Choroid plexus epithelial cell (primary cell): ENCODE data around the gene CBFB.

Experiments
- DNase-seq: peaks from one replicate; pipeline ENCODE4 v3.0.0-alpha.2; 2010; ENCODE audit warnings: low read depth
- H3K4me3 ChIP-seq: 2 replicates; pipeline ENCODE4 v1.5.1; 2011; ENCODE audit warnings: low read depth, mild to moderate bottlenecking, control low read depth, low read length, moderate library complexity
- TF ChIP-seq, protein P1 (sequence below): conservative IDR thresholded peaks from 2 replicates; pipeline ENCODE4 v1.5.1; 2011; ENCODE audit warnings: low read depth, mild to moderate bottlenecking, control low read depth, inconsistent platforms, low read length, moderate library complexity

Gene CBFB

GRCh38 chr16:67029254-67030096 lies 526 bp downstream of the CBFB start:
- TF ChIP-seq, protein P1, sequence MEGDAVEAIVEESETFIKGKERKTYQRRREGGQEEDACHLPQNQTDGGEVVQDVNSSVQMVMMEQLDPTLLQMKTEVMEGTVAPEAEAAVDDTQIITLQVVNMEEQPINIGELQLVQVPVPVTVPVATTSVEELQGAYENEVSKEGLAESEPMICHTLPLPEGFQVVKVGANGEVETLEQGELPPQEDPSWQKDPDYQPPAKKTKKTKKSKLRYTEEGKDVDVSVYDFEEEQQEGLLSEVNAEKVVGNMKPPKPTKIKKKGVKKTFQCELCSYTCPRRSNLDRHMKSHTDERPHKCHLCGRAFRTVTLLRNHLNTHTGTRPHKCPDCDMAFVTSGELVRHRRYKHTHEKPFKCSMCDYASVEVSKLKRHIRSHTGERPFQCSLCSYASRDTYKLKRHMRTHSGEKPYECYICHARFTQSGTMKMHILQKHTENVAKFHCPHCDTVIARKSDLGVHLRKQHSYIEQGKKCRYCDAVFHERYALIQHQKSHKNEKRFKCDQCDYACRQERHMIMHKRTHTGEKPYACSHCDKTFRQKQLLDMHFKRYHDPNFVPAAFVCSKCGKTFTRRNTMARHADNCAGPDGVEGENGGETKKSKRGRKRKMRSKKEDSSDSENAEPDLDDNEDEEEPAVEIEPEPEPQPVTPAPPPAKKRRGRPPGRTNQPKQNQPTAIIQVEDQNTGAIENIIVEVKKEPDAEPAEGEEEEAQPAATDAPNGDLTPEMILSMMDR, result no peak
- DNase-seq, result peak; percentile 62
- peak overlapping the region; percentile 80 for H3K4me3 ChIP-seq

GRCh38 chr16:67030221-67030962 lies 1.4 kb downstream of the CBFB start:
- peak overlapping the region; percentile 80 for H3K4me3 ChIP-seq
- TF ChIP-seq, protein P1, result no peak
- no peak for DNase-seq

GRCh38 chr16:67034487-67034886 lies 5.5 kb downstream of the CBFB start:
- H3K4me3 ChIP-seq, result no peak overlapping the region
- TF ChIP-seq, protein P1, result no peak
- peak; percentile 60 for DNase-seq

GRCh38 chr16:67035364-67035763 lies 6.4 kb downstream of the CBFB start:
- TF ChIP-seq, protein P1, result no peak
- DNase-seq, result no peak
- no peak overlapping the region for H3K4me3 ChIP-seq

- H3K4me3 ChIP-seq, result no peak overlapping the region
- DNase-seq, result no peak
- TF ChIP-seq, protein P1, result no peak
Observed at GRCh38 chr16:67036323-67036741, 7.4 kb downstream of the CBFB start.

DNA sequence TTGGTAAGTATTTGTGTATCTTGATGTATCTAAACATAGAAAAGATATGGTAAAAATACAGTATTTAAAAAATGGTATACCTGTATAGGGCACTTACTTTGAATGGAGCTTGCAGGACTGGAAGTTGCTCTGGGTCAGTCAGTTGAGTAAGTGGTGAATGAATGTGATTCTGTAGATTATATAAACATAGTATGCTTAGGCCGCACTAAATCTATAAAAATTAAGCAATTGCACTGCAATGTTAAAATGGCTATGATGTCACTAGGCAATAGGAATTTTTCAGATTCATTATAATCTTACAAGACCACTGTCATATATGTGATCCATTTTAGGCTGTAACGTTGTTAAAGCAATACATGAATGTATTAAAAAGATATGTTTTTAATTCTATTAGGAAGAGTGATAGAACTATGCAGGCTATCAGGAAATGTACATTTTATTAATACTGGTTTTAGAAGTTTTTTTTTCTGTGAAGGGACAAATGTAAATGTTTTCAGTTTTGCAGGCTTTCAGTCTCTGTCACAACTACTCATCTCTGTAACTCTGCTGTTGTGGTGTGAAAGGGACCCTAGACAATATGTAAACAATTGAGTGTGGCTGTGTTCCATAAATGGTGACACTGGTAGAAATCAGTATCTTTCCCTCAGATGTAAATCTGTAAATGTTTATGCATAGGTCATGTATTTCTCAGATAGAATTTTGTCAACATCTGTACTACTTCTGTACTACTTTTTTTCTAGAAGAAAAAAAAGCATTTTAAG lies 10.5 kb downstream of the CBFB start:
- TF ChIP-seq, protein P1, result no peak
- no peak overlapping the region for H3K4me3 ChIP-seq
- no peak for DNase-seq
